Activated T-cell treated with anti-CD3 and anti-CD28 coated beads, Interleukin-2, amount 50 U/mL, for 24 hours (primary cell): ENCODE data around the gene ILK.
A peak's percentile ranks its signal among the peaks of the same experiment; 100 is the strongest.

Experiments used
- DNase-seq: peaks from one replicate; pipeline ENCODE4 v3.0.0-alpha.2; 2020
- H3K27ac Mint-ChIP-seq: 2 replicates; pipeline ENCODE4 v1.8.0; 2020; ENCODE audit warnings: mild to moderate bottlenecking, mixed read lengths
- H3K27me3 Mint-ChIP-seq: 2 replicates; pipeline ENCODE4 v1.8.0; 2020; ENCODE audit warnings: mixed read lengths
- H3K36me3 Mint-ChIP-seq: 2 replicates; pipeline ENCODE4 v1.8.0; 2020; ENCODE audit warnings: low read depth, mixed read lengths
- H3K4me1 Mint-ChIP-seq: 2 replicates; pipeline ENCODE4 v1.8.0; 2020; ENCODE audit warnings: low read depth, mixed read lengths
- H3K4me3 Mint-ChIP-seq: 2 replicates; pipeline ENCODE4 v1.8.0; 2020; ENCODE audit warnings: mild to moderate bottlenecking, moderate library complexity, mixed read lengths
- H3K9me3 Mint-ChIP-seq: 2 replicates; pipeline ENCODE4 v1.8.0; 2020; ENCODE audit warnings: mixed read lengths

The ILK gene

DNA sequence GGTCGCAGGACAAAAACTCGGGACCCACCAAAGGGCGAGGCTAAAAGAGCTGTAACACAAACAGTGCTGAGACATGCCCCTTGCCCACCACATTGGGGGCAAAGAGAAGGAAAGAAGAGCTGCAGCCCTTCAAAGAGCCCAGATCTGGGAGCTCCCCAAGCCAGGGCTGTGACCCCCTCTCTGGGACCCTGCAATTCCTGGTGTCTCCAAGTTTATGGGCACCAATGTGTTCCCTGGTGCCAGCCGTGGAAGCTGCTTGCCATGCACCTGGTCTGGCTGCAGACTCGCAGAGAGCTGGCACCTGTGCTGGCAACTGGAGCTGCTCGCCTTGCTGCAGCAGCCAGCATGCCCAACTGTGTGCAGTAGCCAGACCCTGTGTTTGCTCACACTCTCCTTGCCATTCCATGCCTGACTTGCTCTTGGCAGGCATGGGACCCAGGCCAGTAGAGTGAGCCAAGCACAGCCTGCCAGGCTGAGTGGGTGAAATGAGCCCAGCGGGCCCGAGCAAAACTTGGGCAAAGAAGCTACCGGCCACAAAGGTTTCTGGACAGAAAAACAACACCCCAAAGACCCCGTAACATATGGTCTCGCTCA is 16.1 kb upstream of the ILK start:
- Mint-ChIP-seq H3K9me3 (peaks cover 18% of the 10 kb centered on the region), H3K36me3 (peaks cover 79% of the 10 kb centered on the region), H3K27me3 (no peaks in the 10 kb centered on the region), H3K4me1 (no peaks in the 10 kb centered on the region), H3K27ac (no peak overlapping the region), H3K4me3 (no peak overlapping the region)
- DNase-seq: no peak

DNA sequence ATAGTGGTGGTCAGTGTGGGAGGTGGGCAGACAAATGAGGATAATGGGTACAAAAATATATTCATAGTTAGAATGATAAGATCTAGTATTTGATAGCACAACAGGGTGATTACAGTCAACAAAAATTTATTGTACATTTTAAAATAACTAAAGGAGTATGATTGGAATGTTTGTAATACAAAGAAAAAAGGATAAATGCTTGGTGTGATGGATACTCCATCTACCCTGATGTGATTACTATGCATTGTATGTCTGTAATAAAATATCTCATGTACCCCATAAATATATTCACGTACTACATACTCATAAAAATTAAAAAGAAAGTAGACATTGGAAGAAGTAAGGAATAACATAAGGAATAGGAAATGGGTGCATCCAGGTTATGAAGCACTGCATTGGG is 15.6 kb upstream of the ILK start:
- DNase-seq: no peak
- Mint-ChIP-seq H3K4me1 (no peaks in the 10 kb centered on the region), H3K9me3 (peaks cover 15% of the 10 kb centered on the region), H3K27me3 (no peaks in the 10 kb centered on the region), H3K36me3 (peaks cover 79% of the 10 kb centered on the region), H3K4me3 (no peak overlapping the region), H3K27ac (no peak overlapping the region)

DNA sequence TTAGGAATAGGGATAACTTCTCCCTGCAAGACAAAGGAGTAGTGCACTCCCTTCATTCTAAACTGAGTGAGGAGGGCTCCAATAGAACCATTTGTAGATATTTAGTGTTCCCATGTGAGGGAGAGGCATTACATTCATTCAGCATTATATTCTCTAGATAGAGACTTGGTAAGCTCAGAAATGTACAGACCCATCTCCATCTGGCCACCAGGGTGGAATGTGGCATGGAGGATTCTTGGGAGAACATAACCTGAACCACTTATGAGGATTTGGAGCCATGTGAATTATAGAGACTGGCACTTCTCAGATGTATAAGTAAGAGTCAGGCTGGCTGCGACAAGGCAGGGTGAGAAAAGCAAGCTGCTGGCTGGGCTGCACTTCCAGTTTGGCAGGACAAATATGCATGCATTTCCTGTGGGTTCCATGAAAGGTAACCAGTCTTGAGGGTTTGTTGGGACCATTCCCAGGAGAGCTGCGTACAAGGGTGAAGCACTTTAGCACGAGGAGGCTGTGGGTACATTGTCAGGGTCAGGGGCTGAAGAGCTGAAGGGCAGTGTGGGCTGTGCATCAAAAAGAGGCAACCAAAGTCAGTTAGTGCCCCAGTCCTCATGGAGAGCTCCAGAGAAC is 9.3 kb upstream of the ILK start:
- Mint-ChIP-seq H3K4me3 (no peak overlapping the region), H3K27ac (no peak overlapping the region), H3K27me3 (no peaks in the 10 kb centered on the region), H3K4me1 (peaks cover 17% of the 10 kb centered on the region), H3K9me3 (no peaks in the 10 kb centered on the region), H3K36me3 (peaks cover 93% of the 10 kb centered on the region)
- no peak for DNase-seq

DNA sequence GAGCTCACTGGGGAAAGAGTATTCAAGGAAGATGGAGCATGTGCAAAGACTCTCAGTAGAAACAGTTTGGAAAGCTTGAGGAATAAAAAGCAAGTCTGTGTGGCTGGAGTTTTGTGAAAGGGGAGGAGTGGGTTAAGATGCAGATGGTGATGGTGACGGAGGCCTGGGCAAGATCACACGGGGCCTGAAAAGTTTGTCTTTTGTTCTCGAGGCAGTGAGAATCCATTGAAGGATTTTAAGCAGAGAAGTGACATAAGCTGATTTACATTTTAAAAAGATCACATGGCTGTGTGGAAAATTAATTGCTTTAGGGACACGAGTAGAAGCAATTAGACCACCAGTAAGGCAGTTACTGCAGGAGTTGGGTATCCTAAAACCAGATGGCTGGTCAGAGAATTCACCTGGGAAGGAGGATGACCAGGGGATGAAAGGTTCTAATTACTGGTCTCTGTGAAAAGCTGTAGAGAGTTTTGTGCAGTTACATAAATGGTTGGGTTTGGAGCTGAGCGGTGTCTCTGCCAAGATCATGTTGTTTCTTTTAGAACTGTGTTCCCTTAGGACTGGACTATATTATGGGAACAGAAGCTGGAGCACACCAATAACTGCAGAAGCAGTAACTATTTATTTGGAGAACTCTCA is 7.2 kb upstream of the ILK start:
- Mint-ChIP-seq H3K9me3 (no peaks in the 10 kb centered on the region), H3K4me3 (no peak overlapping the region), H3K36me3 (peaks cover 97% of the 10 kb centered on the region), H3K27me3 (no peaks in the 10 kb centered on the region), H3K27ac (peak overlapping the region; percentile 3), H3K4me1 (peaks cover 24% of the 10 kb centered on the region)
- no peak for DNase-seq

DNA sequence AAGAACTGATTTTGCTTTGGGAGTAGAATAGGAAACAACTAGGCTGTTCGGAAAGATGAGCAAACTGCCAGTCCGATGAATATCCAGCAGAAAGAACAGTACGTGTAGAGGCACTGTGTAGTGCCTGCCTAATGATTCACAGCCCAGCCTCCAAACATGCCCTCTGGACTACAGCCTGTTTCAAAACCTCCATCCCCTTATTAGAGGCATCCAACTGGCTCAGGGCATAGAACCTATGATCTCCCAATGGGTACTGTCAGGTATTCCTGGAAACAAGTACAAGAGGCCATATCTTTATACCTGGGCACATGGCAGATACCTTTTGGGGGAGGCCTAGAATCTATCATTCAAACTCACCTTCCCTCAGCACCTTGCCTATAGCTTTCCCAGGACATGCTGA is 5.0 kb upstream of the ILK start:
- H3K36me3 Mint-ChIP-seq: peaks cover 84% of the 10 kb centered on the region

GRCh38 chr11:6599449-6599848 is 4.1 kb upstream of the ILK start:
- Mint-ChIP-seq H3K27ac (peak overlapping the region; percentile 51), H3K27me3 (no peaks in the 10 kb centered on the region), H3K9me3 (no peaks in the 10 kb centered on the region), H3K4me3 (no peak overlapping the region), H3K36me3 (peaks cover 75% of the 10 kb centered on the region), H3K4me1 (peaks cover 35% of the 10 kb centered on the region)
- no peak for DNase-seq

More for the DNA sequence above, 5.0 kb upstream of the ILK start:
- H3K27ac Mint-ChIP-seq: peak overlapping the region; percentile 51
- no peak overlapping the region for H3K4me3 Mint-ChIP-seq
- DNase-seq: no peak
- peaks cover 37% of the 10 kb centered on the region for H3K4me1 Mint-ChIP-seq
- H3K9me3 Mint-ChIP-seq: no peaks in the 10 kb centered on the region
- H3K27me3 Mint-ChIP-seq: no peaks in the 10 kb centered on the region

DNA sequence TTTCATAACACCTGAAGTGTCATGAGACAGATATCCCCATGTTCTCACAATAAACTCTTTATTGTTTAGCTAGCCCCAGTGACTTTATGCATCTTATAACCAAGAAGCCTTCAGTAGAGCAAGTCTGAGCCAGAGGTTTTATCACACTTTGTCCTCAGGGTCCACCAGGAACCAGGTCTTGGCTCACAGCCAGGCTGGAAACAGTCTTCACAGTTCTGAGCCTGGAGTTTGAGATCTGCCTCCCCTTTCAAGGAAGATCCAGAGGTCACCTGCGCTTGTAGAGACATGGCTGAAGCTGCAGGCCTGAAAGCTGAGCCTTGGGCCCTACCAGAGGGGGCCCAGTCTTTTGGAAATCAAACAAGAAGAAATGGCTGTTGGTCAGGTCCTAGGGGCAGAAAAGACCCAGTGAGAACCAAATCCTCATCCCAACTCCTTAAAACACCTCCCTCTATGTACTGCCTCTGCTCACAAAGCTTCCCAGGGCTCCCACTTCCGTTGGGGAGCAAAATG is 3.6 kb upstream of the ILK start:
- Mint-ChIP-seq H3K36me3 (peaks cover 71% of the 10 kb centered on the region), H3K27me3 (no peaks in the 10 kb centered on the region), H3K27ac (no peak overlapping the region), H3K4me1 (peaks cover 34% of the 10 kb centered on the region), H3K9me3 (no peaks in the 10 kb centered on the region), H3K4me3 (no peak overlapping the region)
- no peak for DNase-seq

DNA sequence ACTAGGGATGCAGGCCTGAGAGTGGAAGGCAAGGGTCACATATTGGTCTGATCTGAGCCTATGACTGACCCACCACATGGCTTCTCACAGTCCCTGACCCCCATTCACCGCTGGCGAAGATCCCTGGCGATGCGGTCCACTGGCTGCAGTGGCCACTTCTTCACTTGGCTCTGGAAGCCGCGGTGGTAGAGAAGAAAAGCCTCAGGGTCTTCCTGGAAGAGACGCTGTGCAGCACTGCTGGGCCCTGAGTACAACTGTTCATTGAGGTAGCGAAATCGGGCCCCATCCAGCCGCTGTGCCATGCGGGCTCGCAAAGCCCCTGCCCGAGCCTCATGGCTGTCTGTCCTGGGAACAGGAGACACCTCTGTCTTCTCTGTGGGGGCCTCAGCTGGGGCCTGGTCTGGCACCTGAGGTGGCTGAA is 2.5 kb upstream of the ILK start:
- no peaks in the 10 kb centered on the region for H3K9me3 Mint-ChIP-seq
- no peaks in the 10 kb centered on the region for H3K27me3 Mint-ChIP-seq
- no peak overlapping the region for H3K4me3 Mint-ChIP-seq
- no peak for DNase-seq
- H3K36me3 Mint-ChIP-seq: peaks cover 64% of the 10 kb centered on the region
- peak overlapping the region; percentile 82 for H3K27ac Mint-ChIP-seq
- H3K4me1 Mint-ChIP-seq: peaks cover 32% of the 10 kb centered on the region

DNA sequence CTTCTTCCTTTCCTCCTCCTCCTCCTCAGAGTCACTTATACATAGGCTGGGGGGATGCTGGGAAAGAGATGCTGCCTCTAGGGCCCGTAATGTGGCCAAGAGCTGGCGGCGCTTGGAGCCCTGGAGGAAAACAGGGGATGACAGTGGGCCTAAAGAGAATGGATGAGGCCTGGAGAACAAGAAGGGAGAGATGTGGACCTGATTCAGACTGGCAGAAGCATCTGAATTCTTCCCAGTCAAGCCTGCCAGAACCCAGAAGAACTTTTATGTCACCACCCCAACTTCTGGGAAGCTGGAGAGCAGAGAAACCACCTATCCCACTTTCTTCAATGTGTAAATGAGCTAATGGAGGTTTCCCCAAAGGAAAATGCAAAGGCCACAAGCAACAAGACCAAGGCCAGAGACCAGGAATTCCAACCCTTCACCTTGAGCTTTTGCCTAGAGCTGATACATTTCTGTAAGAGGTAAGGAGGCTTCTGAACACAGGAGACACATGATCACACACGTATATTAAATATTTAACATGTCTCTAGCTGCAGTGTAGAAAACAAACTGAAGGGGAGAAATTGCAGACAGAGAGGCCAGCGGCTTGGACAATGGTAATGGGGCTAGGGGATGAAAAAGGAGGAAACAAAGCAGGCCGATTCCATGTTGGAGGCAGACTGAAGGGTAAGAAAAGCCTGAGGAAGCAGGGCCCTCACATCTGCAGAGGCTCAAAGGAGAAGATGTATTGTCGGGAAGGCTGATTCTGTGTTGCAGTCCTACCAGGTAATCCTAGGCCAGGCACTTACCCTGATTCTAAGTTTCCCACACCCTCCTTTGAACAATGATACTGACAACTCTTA is 1.3 kb upstream of the ILK start:
- peaks cover 58% of the 10 kb centered on the region for H3K36me3 Mint-ChIP-seq
- no peak overlapping the region for H3K4me3 Mint-ChIP-seq
- H3K27me3 Mint-ChIP-seq: no peaks in the 10 kb centered on the region
- H3K27ac Mint-ChIP-seq: peak overlapping the region; percentile 82
- no peak for DNase-seq
- no peaks in the 10 kb centered on the region for H3K9me3 Mint-ChIP-seq
- H3K4me1 Mint-ChIP-seq: peaks cover 34% of the 10 kb centered on the region

- no peaks in the 10 kb centered on the region for H3K9me3 Mint-ChIP-seq
- peaks cover 41% of the 10 kb centered on the region for H3K4me1 Mint-ChIP-seq
- no peaks in the 10 kb centered on the region for H3K27me3 Mint-ChIP-seq
- H3K27ac Mint-ChIP-seq: no peak overlapping the region
- no peak overlapping the region for H3K4me3 Mint-ChIP-seq
- peak; percentile 60 for DNase-seq
- peaks cover 58% of the 10 kb centered on the region for H3K36me3 Mint-ChIP-seq
These were observed 580 bp downstream of the ILK start for GRCh38 chr11:6604081-6604626.

- DNase-seq: no peak
- Mint-ChIP-seq H3K27me3 (no peaks in the 10 kb centered on the region), H3K4me3 (no peak overlapping the region), H3K9me3 (no peaks in the 10 kb centered on the region), H3K4me1 (peaks cover 41% of the 10 kb centered on the region), H3K36me3 (peaks cover 58% of the 10 kb centered on the region), H3K27ac (no peak overlapping the region)
These were observed 1.2 kb downstream of the ILK start for GRCh38 chr11:6604790-6605189.

GRCh38 chr11:6606471-6607189 is 3.1 kb downstream of the ILK start:
- peak; percentile 54 for DNase-seq
- H3K36me3 Mint-ChIP-seq: peaks cover 58% of the 10 kb centered on the region
- peaks cover 54% of the 10 kb centered on the region for H3K4me1 Mint-ChIP-seq
- no peak overlapping the region for H3K27ac Mint-ChIP-seq
- H3K27me3 Mint-ChIP-seq: no peaks in the 10 kb centered on the region
- no peaks in the 10 kb centered on the region for H3K9me3 Mint-ChIP-seq
- H3K4me3 Mint-ChIP-seq: no peak overlapping the region

- Mint-ChIP-seq H3K27me3 (no peaks in the 10 kb centered on the region), H3K4me3 (no peak overlapping the region)
These were observed 3.7 kb downstream of the ILK start for GRCh38 chr11:6607190-6607795.

More at GRCh38 chr11:6607190-6607795, 3.7 kb downstream of the ILK start:
- DNase-seq: no peak
- H3K36me3 Mint-ChIP-seq: peaks cover 53% of the 10 kb centered on the region
- H3K27ac Mint-ChIP-seq: no peak overlapping the region
- H3K9me3 Mint-ChIP-seq: no peaks in the 10 kb centered on the region
- peaks cover 47% of the 10 kb centered on the region for H3K4me1 Mint-ChIP-seq
